Natural killer cell (primary cell): Measurements from ENCODE around the gene FAM32A. TPM values are rescaled to one million over a fixed set of nuclear protein-coding genes. Genes with fewer than 3 reads are reported as not detected.

Experiments
- ATAC-seq, 3 donors: fragments of 150-1000 bp in 2 of 3; fragments of 200-7000 bp in 1 of 3; cut with Tn5 transposase; 1 replicate in 1 of 3; 2 replicates in 2 of 3; pipeline ENCODE4 v1.10.0; 2021; ENCODE audit warnings: mild to moderate bottlenecking in 2 of 3, moderate library complexity in 2 of 3
- DNase-seq, 2 donors: peaks; one replicate each; pipeline versions ENCODE4 v3.0.0 to v3.0.0-alpha.2; 2013 to 2021; ENCODE audit warnings: mixed read lengths in 1 of 2
- H3K27ac ChIP-seq: one replicate; pipeline ENCODE4 v1.5.1; 2013; ENCODE audit warnings: mild to moderate bottlenecking, low read length
- H3K27me3 ChIP-seq: one replicate; pipeline ENCODE4 v1.6.1; 2013; ENCODE audit warnings: low read length; ENCODE audit not compliant: control insufficient read depth, insufficient read depth
- H3K36me3 ChIP-seq: one replicate; pipeline ENCODE4 v1.6.1; 2013; ENCODE audit warnings: low read length; ENCODE audit not compliant: control insufficient read depth, insufficient read depth
- H3K4me1 ChIP-seq: one replicate; pipeline ENCODE4 v1.6.1; 2013; ENCODE audit warnings: low read length; ENCODE audit not compliant: control insufficient read depth, insufficient read depth
- H3K4me3 ChIP-seq: one replicate; pipeline ENCODE4 v1.5.1; 2013; ENCODE audit warnings: low read length
- H3K9me3 ChIP-seq: one replicate; pipeline ENCODE4 v1.6.1; 2013; ENCODE audit warnings: low read length; ENCODE audit not compliant: control insufficient read depth, insufficient read depth
- H3K27ac Mint-ChIP-seq, 2 donors: one replicate each; pipeline ENCODE4 v1.8.0; 2022; ENCODE audit warnings: mild to moderate bottlenecking in 2 of 2, mixed read lengths in 2 of 2, moderate library complexity in 1 of 2
- H3K27me3 Mint-ChIP-seq, 2 donors: one replicate each; pipeline ENCODE4 v1.8.0; 2022; ENCODE audit warnings: low read depth in 2 of 2, mixed read lengths in 2 of 2
- H3K36me3 Mint-ChIP-seq: one replicate; pipeline ENCODE4 v1.8.0; 2022; ENCODE audit warnings: mixed read lengths
- H3K4me1 Mint-ChIP-seq, 2 donors: one replicate each; pipeline ENCODE4 v1.8.0; 2022; ENCODE audit warnings: mixed read lengths in 2 of 2
- H3K4me3 Mint-ChIP-seq: one replicate; pipeline ENCODE4 v1.8.0; 2022; ENCODE audit warnings: mild to moderate bottlenecking, moderate library complexity, mixed read lengths
- H3K9me3 Mint-ChIP-seq, 2 donors: one replicate each; pipeline ENCODE4 v1.8.0; 2022; ENCODE audit warnings: mixed read lengths in 2 of 2
- WGBS: methylation state at CpG from one replicate; pipeline ENCODE4 v1.1.7; 2013; ENCODE audit warnings: missing lambda C conversion rate; ENCODE audit not compliant: insufficient coverage; 5-methylcytosine and 5-hydroxymethylcytosine counted together
- intact Hi-C: fragments of 100-400 bp; cut with micrococcal nuclease; formaldehyde crosslinking; loops from one replicate; pipeline ENCODE4 v1.14.2; 2022
- total RNA-seq, 4 donors: library from RNA; stranded (reverse); fragments of 120-200 nt in 1 of 4; gene quantifications; one replicate each; pipeline versions ENCODE4 v1.2.3 to v1.2.4, GENCODE V29; 2013 to 2022
- TF ChIP-seq, protein P1 (sequence below): fragments of 200-600 bp; IDR thresholded peaks from one replicate; pipeline ENCODE4 v1.8.0; 2022; ENCODE audit warnings: antibody characterized with exemption

Gene FAM32A
- total RNA-seq, result 10 to 100 TPM; 46.3 to 69.3 (median 63.3) TPM
- total RNA-seq (2013), result 91.0 TPM

DNA sequence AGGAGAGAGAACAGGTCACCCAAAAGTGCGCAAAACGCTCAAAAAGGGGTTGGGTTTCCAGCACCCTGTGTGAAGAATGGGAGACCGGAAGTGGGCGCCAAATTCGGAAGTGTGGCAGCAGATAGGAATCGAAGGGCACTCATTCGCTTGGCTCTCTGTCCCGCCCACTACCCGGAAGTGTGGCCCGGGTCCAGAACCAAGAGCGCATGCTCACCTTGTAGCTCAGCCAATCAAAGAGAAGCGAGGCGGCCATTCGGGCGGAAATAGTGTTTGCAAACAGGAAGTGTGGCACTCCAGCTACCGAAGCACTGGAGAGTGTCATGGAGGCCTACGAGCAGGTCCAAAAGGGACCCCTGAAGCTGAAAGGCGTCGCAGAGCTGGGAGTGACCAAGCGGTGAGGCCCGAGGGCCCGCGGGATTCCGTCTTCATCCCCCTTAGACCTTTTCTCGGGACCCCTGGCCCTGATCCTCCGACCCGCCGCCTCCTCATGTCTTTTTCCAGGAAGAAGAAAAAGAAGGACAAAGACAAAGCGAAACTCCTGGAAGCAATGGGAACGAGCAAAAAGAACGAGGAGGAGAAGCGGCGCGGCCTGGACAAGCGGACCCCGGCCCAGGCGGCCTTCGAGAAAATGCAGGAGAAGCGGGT is at the start of gene FAM32A:
FAM32A (plus strand) TSS at position 288 of the 645 bp plus-strand sequence; CDS start at position 321, 33 bp downstream.
- intact Hi-C loops, result loop anchor here (1.0 kb wide), 2 partner anchors 12 to 74 kb away; partner anchors contain the start of genes AP1M1 and RAB8A
- no peaks in the 10 kb centered on the region for H3K27me3 Mint-ChIP-seq
- no peaks in the 10 kb centered on the region for H3K36me3 Mint-ChIP-seq
- Histone ChIP-seq H3K36me3 (peaks cover 22% of the 10 kb centered on the region), H3K4me3 (peak within 1 kb of the TSS; percentile 89), H3K27ac (peak within 1 kb of the TSS; percentile 77), H3K4me1 (peaks cover 41% of the 10 kb centered on the region), H3K9me3 (no peaks in the 10 kb centered on the region), H3K27me3 (no peaks in the 10 kb centered on the region)
- H3K27ac Mint-ChIP-seq, result peak within 1 kb of the TSS; percentile 96 to 99
- H3K4me1 Mint-ChIP-seq, result peaks cover 25 to 33% of the 10 kb centered on the region in 2 donors
- H3K4me3 Mint-ChIP-seq, result peak within 1 kb of the TSS; percentile 100
- TF ChIP-seq, protein P1, sequence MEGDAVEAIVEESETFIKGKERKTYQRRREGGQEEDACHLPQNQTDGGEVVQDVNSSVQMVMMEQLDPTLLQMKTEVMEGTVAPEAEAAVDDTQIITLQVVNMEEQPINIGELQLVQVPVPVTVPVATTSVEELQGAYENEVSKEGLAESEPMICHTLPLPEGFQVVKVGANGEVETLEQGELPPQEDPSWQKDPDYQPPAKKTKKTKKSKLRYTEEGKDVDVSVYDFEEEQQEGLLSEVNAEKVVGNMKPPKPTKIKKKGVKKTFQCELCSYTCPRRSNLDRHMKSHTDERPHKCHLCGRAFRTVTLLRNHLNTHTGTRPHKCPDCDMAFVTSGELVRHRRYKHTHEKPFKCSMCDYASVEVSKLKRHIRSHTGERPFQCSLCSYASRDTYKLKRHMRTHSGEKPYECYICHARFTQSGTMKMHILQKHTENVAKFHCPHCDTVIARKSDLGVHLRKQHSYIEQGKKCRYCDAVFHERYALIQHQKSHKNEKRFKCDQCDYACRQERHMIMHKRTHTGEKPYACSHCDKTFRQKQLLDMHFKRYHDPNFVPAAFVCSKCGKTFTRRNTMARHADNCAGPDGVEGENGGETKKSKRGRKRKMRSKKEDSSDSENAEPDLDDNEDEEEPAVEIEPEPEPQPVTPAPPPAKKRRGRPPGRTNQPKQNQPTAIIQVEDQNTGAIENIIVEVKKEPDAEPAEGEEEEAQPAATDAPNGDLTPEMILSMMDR, result no peak
- under 1% methylated on average over 39 of the region's 39 CpGs for WGBS
- DNase-seq (peak; percentile 97 to 99), ATAC-seq (peak; percentile 92 to 97 (median 94))
- H3K9me3 Mint-ChIP-seq, result no peaks in the 10 kb centered on the region

DNA sequence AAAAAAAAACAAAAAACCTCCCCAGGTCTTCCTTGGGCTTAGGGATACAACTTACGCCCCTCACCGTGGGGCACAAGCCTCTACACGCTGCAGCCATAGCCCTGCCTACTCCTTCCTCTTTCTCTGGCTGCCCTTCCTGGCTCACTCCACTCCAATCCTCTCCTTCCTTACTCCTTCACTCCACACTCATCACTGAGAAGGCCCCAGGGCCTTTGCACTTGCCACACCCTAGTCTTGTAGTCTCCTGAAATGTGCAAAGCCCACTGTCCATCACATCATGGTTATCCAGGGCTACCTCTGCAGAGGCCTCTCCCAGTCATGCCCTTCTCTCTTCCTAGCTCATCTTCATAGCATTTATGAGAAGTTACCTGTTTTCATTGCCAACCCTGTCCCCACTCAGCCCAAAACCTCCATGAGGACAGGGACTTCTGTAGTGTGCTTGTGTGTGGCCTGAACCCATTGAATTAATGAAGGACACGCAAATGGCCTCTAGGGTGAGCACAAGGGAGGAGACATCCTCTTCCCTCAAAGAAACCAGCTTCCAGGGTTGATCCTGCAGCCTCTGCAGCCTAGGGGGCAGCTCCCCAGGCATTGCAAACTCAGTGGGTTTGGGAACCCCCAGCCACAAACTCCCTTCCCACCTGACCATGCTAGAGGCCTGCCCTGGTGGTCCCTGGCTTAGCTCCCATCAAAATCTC is 49.6 kb upstream of the FAM32A start:
- TF ChIP-seq, protein P1, result no peak
- intact Hi-C loops, result no loop called here
- no peak overlapping the region for H3K27ac ChIP-seq

DNA sequence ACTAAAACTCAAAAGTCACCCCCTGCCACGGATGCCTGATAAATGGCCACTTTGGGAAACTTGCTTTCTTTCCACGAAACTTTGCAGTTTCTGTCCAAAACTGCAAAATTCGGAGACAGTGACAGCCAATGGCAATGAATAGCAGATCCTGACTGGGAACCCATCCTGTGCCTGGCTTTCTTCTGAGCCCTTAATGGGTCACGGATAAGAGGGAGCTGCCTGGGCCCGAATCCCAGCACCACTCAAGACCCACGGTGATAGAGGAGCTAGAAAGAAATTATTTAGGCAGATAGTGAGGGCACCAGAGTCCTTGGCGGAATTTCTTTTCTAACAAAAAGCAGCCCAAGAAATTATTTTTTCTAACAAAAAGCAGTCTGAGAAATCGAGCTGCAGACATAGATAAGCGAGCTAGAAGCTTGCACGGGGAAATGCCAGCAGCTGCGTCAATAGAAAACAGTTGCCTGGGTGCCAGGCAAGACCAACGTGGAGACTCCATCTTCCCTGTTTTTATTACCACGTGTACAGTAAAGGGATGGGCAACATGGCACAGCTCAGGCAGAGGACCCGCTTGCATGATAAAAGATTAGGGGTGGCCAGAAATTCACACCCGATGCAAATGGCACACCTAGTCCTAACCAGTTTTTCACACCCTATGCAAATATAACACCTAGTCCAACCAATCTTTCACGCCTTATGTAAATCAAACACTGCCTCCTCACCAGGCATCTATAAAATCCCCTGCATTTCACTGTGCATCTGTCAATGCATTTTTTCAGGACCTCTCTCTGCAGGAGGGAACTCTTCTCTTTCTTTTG is 48.8 kb upstream of the FAM32A start:
- WGBS, result 65% methylated on average over 15 of the region's 16 CpGs
- Histone ChIP-seq H3K36me3 (peaks cover 30% of the 10 kb centered on the region), H3K27me3 (no peaks in the 10 kb centered on the region), H3K27ac (no peak overlapping the region), H3K4me1 (peaks cover 84% of the 10 kb centered on the region), H3K4me3 (no peak overlapping the region), H3K9me3 (no peaks in the 10 kb centered on the region)
- peak in 1 of 2 donors; percentile 53 for DNase-seq
- H3K9me3 Mint-ChIP-seq, result peaks cover 5 to 6% of the 10 kb centered on the region in 2 donors
- TF ChIP-seq, protein P1, result no peak
- peak overlapping the region; percentile 63 to 76 for H3K27ac Mint-ChIP-seq
- peak overlapping the region; percentile 28 for H3K4me3 Mint-ChIP-seq
- H3K4me1 Mint-ChIP-seq, result peaks cover 86 to 87% of the 10 kb centered on the region in 2 donors
- intact Hi-C loops, result no loop called here
- H3K27me3 Mint-ChIP-seq, result no peaks in the 10 kb centered on the region
- peak; percentile 48 to 74 (median 67) for ATAC-seq
- H3K36me3 Mint-ChIP-seq, result peaks cover 19% of the 10 kb centered on the region

More for the DNA sequence above, 49.6 kb upstream of the FAM32A start:
- no peaks in the 10 kb centered on the region for H3K9me3 ChIP-seq
- Mint-ChIP-seq H3K4me1 (peaks cover 80 to 83% of the 10 kb centered on the region in 2 donors), H3K27ac (peak overlapping the region; percentile 63 to 76), H3K36me3 (peaks cover 19% of the 10 kb centered on the region), H3K4me3 (peak overlapping the region; percentile 40), H3K27me3 (no peaks in the 10 kb centered on the region), H3K9me3 (peaks cover 9 to 11% of the 10 kb centered on the region in 2 donors)
- H3K27me3 ChIP-seq, result no peaks in the 10 kb centered on the region
- H3K4me3 ChIP-seq, result no peak overlapping the region
- H3K36me3 ChIP-seq, result peaks cover 35% of the 10 kb centered on the region
- peaks cover 76% of the 10 kb centered on the region for H3K4me1 ChIP-seq
- WGBS, result 94% methylated on average over 4 of the region's 4 CpGs
- ATAC-seq (no peak), DNase-seq (no peak)
